RPMI7951 (cell line): ENCODE results near the gene COCH. TPM values are rescaled to one million over a fixed set of nuclear protein-coding genes. Genes with fewer than 3 reads are reported as not detected.
"Not testable (repeated sequence)": the region's sequence is repeated elsewhere in the genome, so short reads cannot be mapped to it uniquely, and the experiment has no call there.

Experiments used
- DNase-seq: peaks from one replicate; pipeline ENCODE4 v3.0.0-alpha.2; 2012; ENCODE audit warnings: low read depth
- total RNA-seq: library from RNA; depleted of rRNA; stranded (reverse); fragments of >200 nt; shearing (Covaris generic); gene quantifications from 2 replicates; pipeline ENCODE4 v1.2.3, GENCODE V29; 2014

The COCH gene
- total RNA-seq, 1 experiment from 2014 or later: 0.12 TPM

GRCh38 chr14:30875788-30876053, 1.4 kb downstream of the COCH start:
- no peak for DNase-seq

- no peak for DNase-seq
Measured at GRCh38 chr14:30876692-30877091, 2.3 kb downstream of the COCH start.

- no peak for DNase-seq
Measured at GRCh38 chr14:30882431-30882830, 8.1 kb downstream of the COCH start.

- no peak for DNase-seq
Measured at GRCh38 chr14:30883508-30884294, 9.3 kb downstream of the COCH start.

GRCh38 chr14:30884901-30885300, 10.5 kb downstream of the COCH start:
- no peak for DNase-seq

GRCh38 chr14:30885840-30886740, 11.7 kb downstream of the COCH start:
- no peak for DNase-seq

GRCh38 chr14:30888480-30889243, 14.3 kb downstream of the COCH start:
- DNase-seq: no peak

GRCh38 chr14:30889244-30889594, 14.9 kb downstream of the COCH start:
- no peak for DNase-seq

- DNase-seq: no peak
Measured at GRCh38 chr14:30893819-30894218, 19.5 kb downstream of the COCH start.

- no peak for DNase-seq
Measured at GRCh38 chr14:30894923-30895515, 20.7 kb downstream of the COCH start.

- DNase-seq: no peak
Measured at GRCh38 chr14:30896435-30896834, 22.1 kb downstream of the COCH start.

- not testable (repeated sequence) for DNase-seq
Measured at GRCh38 chr14:30897121-30897520, 22.8 kb downstream of the COCH start.

- no peak for DNase-seq
Measured at GRCh38 chr14:30903285-30904124, 29.1 kb downstream of the COCH start.

- peak; percentile 11 for DNase-seq
Measured at GRCh38 chr14:30906752-30907658, 32.6 kb downstream of the COCH start.

GRCh38 chr14:30907659-30908057, 33.3 kb downstream of the COCH start:
- no peak for DNase-seq

- DNase-seq: no peak
Measured at GRCh38 chr14:30908826-30909225, 34.5 kb downstream of the COCH start.

- DNase-seq: no peak
Measured at GRCh38 chr14:30914812-30915211, 40.5 kb downstream of the COCH start.

- no peak for DNase-seq
Measured at GRCh38 chr14:30915596-30915995, 41.2 kb downstream of the COCH start.

- DNase-seq: no peak
Measured at GRCh38 chr14:30921305-30921704, 46.9 kb downstream of the COCH start.

GRCh38 chr14:30921788-30922187, 47.4 kb downstream of the COCH start:
- no peak for DNase-seq
